Thoracic aorta (tissue), 2 donors: ENCODE measurements around the gene TGFB2. TPM values are rescaled to one million over a fixed set of nuclear protein-coding genes. Genes with fewer than 3 reads are reported as not detected.
A peak's percentile ranks its signal among the peaks of the same experiment; 100 is the strongest.

Experiments used
- ATAC-seq: fragments of 150-250 bp; one replicate; pipeline ENCODE4 v1.8.0; 2017; ENCODE audit warnings: low read depth; ENCODE audit not compliant: insufficient number of reproducible peaks, low FRiP score
- DNase-seq: peaks from one replicate; pipeline ENCODE4 v3.0.0-alpha.2; 2020; ENCODE audit warnings: low spot score
- H3K27ac ChIP-seq, 2 donors: fragments of 200-600 bp; sonication (generic); 1 replicate in 1 of 2; 2 replicates in 1 of 2; pipeline ENCODE4 v1.5.1; 2016; ENCODE audit warnings: mild to moderate bottlenecking in 2 of 2, moderate library complexity in 2 of 2
- H3K27me3 ChIP-seq: fragments of 200-600 bp; sonication (generic); replicated peaks from 2 replicates; pipeline ENCODE4 v1.6.0; 2016; ENCODE audit warnings: mild to moderate bottlenecking; ENCODE audit not compliant: insufficient read depth
- H3K36me3 ChIP-seq: fragments of 200-600 bp; sonication (generic); one replicate; pipeline ENCODE4 v1.5.1; 2016
- H3K4me1 ChIP-seq, 2 donors: fragments of 200-600 bp; sonication (generic); 1 replicate in 1 of 2; 2 replicates in 1 of 2; pipeline versions ENCODE4 v1.5.1 to v1.6.0; 2016; ENCODE audit warnings: low read depth in 2 of 2, mild to moderate bottlenecking in 1 of 2; ENCODE audit not compliant: control insufficient read depth in 1 of 2
- H3K4me3 ChIP-seq: fragments of 200-600 bp; sonication (generic); 2 replicates; pipeline ENCODE4 v1.5.1; 2016; ENCODE audit warnings: mild to moderate bottlenecking
- H3K9me3 ChIP-seq: fragments of 200-600 bp; sonication (generic); 2 replicates; pipeline ENCODE4 v1.5.1; 2016
- total RNA-seq, 2 donors: library from RNA; depleted of rRNA; stranded (reverse); fragments of >200 nt; gene quantifications; one replicate each; pipeline versions ENCODE4 v1.1.0 to v1.2.3, GENCODE V29; 2016
- TF ChIP-seq, protein P1 (sequence below): fragments of 200-600 bp; sonication (generic); IDR thresholded peaks from one replicate; pipeline ENCODE4 v1.5.1; 2019; ENCODE audit warnings: antibody characterized with exemption

TGFB2 gene
- total RNA-seq, 2 donors from 2014 or later = 9.1 to 9.2 TPM

DNA sequence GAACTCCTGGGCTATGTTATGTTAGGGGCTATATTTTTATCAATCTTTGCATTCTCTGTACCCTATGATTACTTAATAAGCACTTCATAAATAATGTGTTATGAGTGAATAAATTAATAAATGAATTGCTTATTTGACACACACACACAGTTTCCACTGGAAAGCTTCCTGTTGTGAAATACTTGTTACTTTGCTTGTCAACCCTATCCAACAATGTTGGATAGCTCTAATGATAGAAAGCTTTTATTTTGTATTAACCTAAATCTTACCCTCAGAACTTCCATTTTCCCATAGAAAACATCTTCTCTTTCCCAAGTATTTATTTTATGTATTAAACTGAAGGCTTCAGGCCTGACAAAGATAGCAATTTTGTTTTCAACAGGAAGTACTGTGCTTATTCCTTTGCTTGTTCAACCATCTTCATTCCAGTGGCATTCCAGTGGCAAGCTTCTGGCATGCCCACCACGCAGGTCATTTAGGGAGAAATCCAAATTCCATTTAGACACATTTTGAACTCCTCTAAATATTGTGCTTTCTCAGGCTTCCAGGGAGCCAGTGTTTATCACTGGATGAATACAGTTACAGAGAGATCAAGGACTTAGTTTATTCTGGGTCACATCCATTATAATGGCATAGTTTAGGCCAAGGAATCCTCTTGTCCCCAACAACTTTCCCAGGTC lies 134.4 kb downstream of the TGFB2 start:
- TF ChIP-seq, protein P1, sequence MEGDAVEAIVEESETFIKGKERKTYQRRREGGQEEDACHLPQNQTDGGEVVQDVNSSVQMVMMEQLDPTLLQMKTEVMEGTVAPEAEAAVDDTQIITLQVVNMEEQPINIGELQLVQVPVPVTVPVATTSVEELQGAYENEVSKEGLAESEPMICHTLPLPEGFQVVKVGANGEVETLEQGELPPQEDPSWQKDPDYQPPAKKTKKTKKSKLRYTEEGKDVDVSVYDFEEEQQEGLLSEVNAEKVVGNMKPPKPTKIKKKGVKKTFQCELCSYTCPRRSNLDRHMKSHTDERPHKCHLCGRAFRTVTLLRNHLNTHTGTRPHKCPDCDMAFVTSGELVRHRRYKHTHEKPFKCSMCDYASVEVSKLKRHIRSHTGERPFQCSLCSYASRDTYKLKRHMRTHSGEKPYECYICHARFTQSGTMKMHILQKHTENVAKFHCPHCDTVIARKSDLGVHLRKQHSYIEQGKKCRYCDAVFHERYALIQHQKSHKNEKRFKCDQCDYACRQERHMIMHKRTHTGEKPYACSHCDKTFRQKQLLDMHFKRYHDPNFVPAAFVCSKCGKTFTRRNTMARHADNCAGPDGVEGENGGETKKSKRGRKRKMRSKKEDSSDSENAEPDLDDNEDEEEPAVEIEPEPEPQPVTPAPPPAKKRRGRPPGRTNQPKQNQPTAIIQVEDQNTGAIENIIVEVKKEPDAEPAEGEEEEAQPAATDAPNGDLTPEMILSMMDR = no peak
- no peaks in the 10 kb centered on the region for H3K9me3 ChIP-seq
- ATAC-seq = no peak
- H3K36me3 ChIP-seq = no peaks in the 10 kb centered on the region
- DNase-seq = no peak
- no peaks in the 10 kb centered on the region for H3K27me3 ChIP-seq
- no peak overlapping the region for H3K4me3 ChIP-seq
- peaks cover 42 to 65% of the 10 kb centered on the region in 2 donors for H3K4me1 ChIP-seq
- peak overlapping the region; percentile 72 to 75 for H3K27ac ChIP-seq

DNA sequence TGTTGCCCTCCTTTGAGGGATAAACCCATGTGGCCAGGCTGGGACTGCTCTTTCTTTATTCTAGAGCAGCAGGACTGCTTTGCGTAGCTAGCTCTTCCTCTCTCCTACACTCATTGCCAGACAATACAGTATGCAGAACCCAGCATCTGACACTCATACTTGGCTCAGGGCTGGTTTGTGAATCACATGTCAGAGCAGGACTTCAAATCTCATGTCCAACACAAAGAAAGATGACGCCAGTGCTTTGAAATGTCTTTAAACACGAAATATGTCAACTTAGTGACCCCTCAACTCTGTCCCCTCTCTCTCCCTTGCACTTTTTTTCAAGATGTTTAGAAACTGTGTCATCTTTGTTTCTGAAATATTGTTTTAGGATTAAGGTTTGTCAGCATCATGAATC lies 135.0 kb downstream of the TGFB2 start:
- no peaks in the 10 kb centered on the region for H3K36me3 ChIP-seq
- H3K27ac ChIP-seq = peak overlapping the region; percentile 72 to 75
- H3K27me3 ChIP-seq = no peaks in the 10 kb centered on the region
- ATAC-seq = peak; percentile 53
- H3K9me3 ChIP-seq = no peaks in the 10 kb centered on the region
- H3K4me3 ChIP-seq = no peak overlapping the region
- TF ChIP-seq, protein P1 = no peak
- peaks cover 42 to 60% of the 10 kb centered on the region in 2 donors for H3K4me1 ChIP-seq
- no peak for DNase-seq

DNA sequence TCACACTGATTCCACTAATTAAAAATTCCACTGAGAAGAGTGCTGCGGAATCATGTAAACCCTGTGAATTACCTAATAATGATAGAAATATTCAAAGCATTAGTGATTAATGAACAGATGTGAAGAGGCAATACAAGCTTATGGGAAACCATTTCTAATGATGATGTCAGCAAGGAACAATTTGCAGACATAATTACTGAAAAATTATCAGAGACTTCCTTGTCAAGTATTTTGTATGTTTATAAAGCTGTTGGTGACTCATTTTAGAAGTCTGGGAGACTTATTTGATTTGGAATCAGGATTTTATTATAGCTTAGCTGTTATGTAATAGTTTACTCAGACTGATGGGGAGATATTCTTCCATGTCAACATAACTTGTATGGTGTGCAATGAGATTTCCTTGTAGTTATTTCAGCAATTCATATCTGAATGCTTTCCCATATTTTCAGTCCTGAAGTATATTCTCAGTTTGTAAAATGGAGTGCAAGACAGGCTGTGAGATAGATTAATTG lies 135.5 kb downstream of the TGFB2 start:
- ATAC-seq (no peak), DNase-seq (no peak)
- TF ChIP-seq, protein P1 = no peak
- H3K36me3 ChIP-seq = no peaks in the 10 kb centered on the region
- no peaks in the 10 kb centered on the region for H3K27me3 ChIP-seq
- peaks cover 42 to 55% of the 10 kb centered on the region in 2 donors for H3K4me1 ChIP-seq
- H3K27ac ChIP-seq = peak overlapping the region; percentile 72 to 75
- H3K4me3 ChIP-seq = no peak overlapping the region
- no peaks in the 10 kb centered on the region for H3K9me3 ChIP-seq

DNA sequence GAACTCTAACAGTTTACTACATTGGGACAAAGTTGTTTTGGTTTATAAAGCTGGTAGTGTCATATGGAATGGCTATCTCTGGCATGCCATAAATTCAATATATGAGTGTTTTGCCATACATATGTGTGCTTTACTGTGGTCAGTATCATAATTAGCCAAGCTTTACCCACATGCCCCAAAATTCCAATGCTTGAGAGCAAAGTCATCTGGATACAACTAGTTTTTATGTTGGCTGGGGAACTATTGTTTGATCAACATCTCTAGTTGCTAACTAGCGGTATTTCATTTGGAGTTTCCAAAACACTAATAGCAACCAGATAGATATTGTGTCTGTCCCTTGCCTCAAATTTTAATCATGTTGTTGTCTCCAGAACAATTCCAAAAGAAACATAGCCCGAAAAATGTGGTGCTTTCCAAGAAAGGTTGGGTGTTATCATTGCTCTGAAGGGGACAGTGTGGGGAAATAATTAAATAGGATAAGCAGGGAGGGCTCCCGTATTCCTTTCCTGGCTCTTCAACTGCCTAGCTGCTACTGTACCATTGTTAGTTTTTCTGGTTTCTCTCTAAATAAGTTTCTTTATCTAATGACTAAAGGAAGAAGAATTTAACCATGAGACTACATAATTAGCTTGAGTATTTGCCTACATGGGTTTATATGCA lies 136.1 kb downstream of the TGFB2 start:
- TF ChIP-seq, protein P1 = no peak
- peak overlapping the region; percentile 22 to 72 for H3K27ac ChIP-seq
- ATAC-seq (no peak), DNase-seq (no peak)
- no peak overlapping the region for H3K4me3 ChIP-seq
- no peaks in the 10 kb centered on the region for H3K36me3 ChIP-seq
- peaks cover 42 to 50% of the 10 kb centered on the region in 2 donors for H3K4me1 ChIP-seq
- H3K9me3 ChIP-seq = no peaks in the 10 kb centered on the region
- no peaks in the 10 kb centered on the region for H3K27me3 ChIP-seq

DNA sequence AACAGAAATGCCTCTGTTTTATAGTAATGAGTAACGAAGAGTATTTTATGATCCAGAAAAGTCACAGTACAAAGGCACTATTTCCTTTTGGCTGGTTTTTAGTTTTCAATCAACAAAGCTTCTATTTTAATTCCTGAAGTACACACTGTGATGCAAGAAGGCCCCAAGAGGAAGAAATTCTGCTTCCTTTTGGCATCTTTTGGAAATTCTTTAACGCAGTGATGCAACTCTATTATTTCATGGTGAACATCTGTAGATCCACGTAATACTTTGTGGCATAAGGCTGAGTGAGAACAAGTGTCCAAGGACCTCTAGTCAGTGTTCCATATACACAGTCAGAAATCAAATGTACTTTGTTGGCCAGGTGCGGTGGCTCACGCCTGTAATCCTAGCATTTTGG lies 137.5 kb downstream of the TGFB2 start:
- ATAC-seq = no peak
- TF ChIP-seq, protein P1 = no peak
- H3K4me3 ChIP-seq = no peak overlapping the region
- H3K27ac ChIP-seq = peak overlapping the region; percentile 13 to 29
- H3K9me3 ChIP-seq = no peaks in the 10 kb centered on the region
- DNase-seq = no peak
- H3K4me1 ChIP-seq = peaks cover 38 to 42% of the 10 kb centered on the region in 2 donors
- H3K27me3 ChIP-seq = no peaks in the 10 kb centered on the region
- H3K36me3 ChIP-seq = no peaks in the 10 kb centered on the region
